ENCODE results near the gene RNF227.

Gene RNF227

DNA sequence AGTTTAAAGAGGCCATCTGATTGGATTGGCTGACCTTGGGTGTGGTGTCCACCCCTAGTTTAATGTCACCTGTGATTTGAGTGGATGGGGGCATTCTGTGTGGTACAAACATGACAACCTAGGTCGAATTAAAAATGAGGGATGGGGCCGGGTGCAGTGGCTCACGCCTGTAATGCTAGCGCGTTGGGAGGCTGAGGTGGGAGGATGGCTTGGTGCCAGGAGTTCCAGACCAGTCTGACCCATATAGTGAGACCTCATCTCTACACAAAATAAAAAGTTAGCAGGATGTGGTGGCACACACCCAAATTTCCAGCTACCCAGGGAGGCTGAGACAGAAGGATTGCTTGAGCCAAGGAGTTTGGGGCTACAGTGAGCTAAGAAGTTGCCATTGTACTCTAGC is 30.4 kb upstream of the RNF227 start:
- TF ChIP-seq REST (IDR thresholded peaks at IDR 0.05; ENCODE audit: insufficient read depth in 1 of 2, low read depth in 2 of 2, low read length in 2 of 2) (no peak), TAF1 (IDR thresholded peaks at IDR 0.05; ENCODE audit: borderline replicate concordance, insufficient read depth, low read length) (no peak), SIN3A (IDR thresholded peaks at IDR 0.05; ENCODE audit: borderline replicate concordance, insufficient read depth, low read length) (no peak), POLR2AphosphoS5 (IDR thresholded peaks at IDR 0.05; ENCODE audit: low read depth, low read length) (no peak), FOXP2 (optimal IDR thresholded peaks at IDR 0.05; ENCODE audit: borderline replicate concordance, extremely low read depth, extremely low read length, insufficient read depth) (no peak)

DNA sequence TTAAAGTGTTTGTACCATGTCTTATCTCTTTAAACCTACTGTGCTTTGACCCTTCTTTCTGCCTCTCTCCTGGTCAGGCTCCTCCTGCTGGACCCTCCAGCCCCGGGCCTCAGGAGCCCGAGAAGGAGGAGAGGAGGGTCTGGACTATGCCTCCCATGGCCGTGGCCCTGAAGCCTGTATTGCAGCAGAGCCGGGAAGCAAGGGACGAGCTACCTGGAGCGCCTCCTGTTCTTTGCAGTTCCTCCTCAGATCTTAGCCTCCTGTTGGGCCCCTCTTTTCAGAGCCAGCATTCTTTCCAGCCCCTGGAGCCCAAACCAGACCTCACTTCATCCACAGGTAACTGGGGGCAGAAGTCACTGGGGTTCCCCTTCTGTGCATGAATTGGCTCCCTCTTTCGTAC is 29.6 kb upstream of the RNF227 start:
- TF ChIP-seq POLR2AphosphoS5 (IDR thresholded peaks at IDR 0.05; ENCODE audit: low read depth, low read length) (no peak), SIN3A (IDR thresholded peaks at IDR 0.05; ENCODE audit: borderline replicate concordance, insufficient read depth, low read length) (no peak), TAF1 (IDR thresholded peaks at IDR 0.05; ENCODE audit: borderline replicate concordance, insufficient read depth, low read length) (no peak), FOXP2 (optimal IDR thresholded peaks at IDR 0.05; ENCODE audit: borderline replicate concordance, extremely low read depth, extremely low read length, insufficient read depth) (no peak), REST (IDR thresholded peaks at IDR 0.05; ENCODE audit: insufficient read depth in 1 of 2, low read depth in 2 of 2, low read length in 2 of 2) (no peak)

GRCh38 chr17:7944326-7944725 is 28.2 kb upstream of the RNF227 start:
- TF ChIP-seq TAF1 (IDR thresholded peaks at IDR 0.05; ENCODE audit: borderline replicate concordance, insufficient read depth, low read length): no peak
- TF ChIP-seq SIN3A (IDR thresholded peaks at IDR 0.05; ENCODE audit: borderline replicate concordance, insufficient read depth, low read length): no peak
- TF ChIP-seq REST (IDR thresholded peaks at IDR 0.05; ENCODE audit: insufficient read depth in 1 of 2, low read depth in 2 of 2, low read length in 2 of 2): no peak
- TF ChIP-seq FOXP2 (optimal IDR thresholded peaks at IDR 0.05; ENCODE audit: borderline replicate concordance, extremely low read depth, extremely low read length, insufficient read depth): no peak
- no peak for TF ChIP-seq POLR2AphosphoS5 (IDR thresholded peaks at IDR 0.05; ENCODE audit: low read depth, low read length)

DNA sequence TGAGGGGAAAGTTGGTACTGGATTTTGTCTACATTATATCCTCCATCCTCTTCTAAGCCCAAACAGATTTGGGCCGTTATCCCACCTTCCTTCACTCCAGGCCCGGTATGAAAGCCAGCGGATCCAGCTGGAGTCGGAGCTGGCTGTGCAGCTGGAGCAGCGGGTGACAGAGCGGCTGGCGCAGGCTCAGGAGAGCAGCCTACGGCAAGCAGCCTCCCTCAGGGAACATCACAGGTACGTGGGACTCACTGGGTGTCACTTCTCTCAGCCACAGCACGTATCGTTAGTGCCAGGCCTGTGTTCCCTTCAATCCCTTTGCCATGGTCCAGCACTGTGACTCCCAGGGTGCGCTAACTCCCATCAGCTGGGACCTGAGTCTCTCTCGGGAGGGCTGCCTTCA is 27.2 kb upstream of the RNF227 start:
- TF ChIP-seq REST (IDR thresholded peaks at IDR 0.05; ENCODE audit: insufficient read depth in 1 of 2, low read depth in 2 of 2, low read length in 2 of 2): no peak
- TF ChIP-seq FOXP2 (optimal IDR thresholded peaks at IDR 0.05; ENCODE audit: borderline replicate concordance, extremely low read depth, extremely low read length, insufficient read depth): no peak
- no peak for TF ChIP-seq TAF1 (IDR thresholded peaks at IDR 0.05; ENCODE audit: borderline replicate concordance, insufficient read depth, low read length)
- no peak for TF ChIP-seq POLR2AphosphoS5 (IDR thresholded peaks at IDR 0.05; ENCODE audit: low read depth, low read length)
- no peak for TF ChIP-seq SIN3A (IDR thresholded peaks at IDR 0.05; ENCODE audit: borderline replicate concordance, insufficient read depth, low read length)

DNA sequence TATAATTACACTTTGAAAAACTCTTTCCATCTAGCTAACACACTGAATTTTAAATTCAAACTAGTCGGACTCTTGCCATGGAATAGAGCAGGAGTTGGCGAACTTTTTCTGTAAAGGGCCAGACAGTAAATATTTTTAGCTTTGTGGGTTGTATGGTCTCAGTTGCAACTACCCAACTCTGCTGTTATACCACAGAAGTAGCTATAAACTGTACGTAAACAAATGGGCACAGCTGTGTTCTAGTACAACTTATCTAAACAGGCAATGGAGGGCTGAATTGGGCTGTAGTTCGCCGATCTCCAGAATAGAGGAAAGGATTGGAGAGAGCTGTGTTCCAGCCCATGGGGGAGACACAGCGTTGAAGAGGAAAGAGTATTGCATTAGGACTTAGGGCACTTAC is 24.7 kb upstream of the RNF227 start:
- TF ChIP-seq REST (IDR thresholded peaks at IDR 0.05; ENCODE audit: insufficient read depth in 1 of 2, low read depth in 2 of 2, low read length in 2 of 2): no peak
- TF ChIP-seq FOXP2 (optimal IDR thresholded peaks at IDR 0.05; ENCODE audit: borderline replicate concordance, extremely low read depth, extremely low read length, insufficient read depth): no peak
- no peak for TF ChIP-seq POLR2AphosphoS5 (IDR thresholded peaks at IDR 0.05; ENCODE audit: low read depth, low read length)
- no peak for TF ChIP-seq SIN3A (IDR thresholded peaks at IDR 0.05; ENCODE audit: borderline replicate concordance, insufficient read depth, low read length)
- TF ChIP-seq TAF1 (IDR thresholded peaks at IDR 0.05; ENCODE audit: borderline replicate concordance, insufficient read depth, low read length): no peak
